ENCODE data around the gene SFTPB.

GRCh38 chr2:85668857-85669142 lies 801 bp upstream of the SFTPB start:
- TF ChIP-seq CTCF (IDR thresholded peaks at IDR 0.05) = no peak
- no peak for TF ChIP-seq POLR2A (IDR thresholded peaks at IDR 0.05)

Measured in heart left ventricle (tissue), 13 donors.